H7 (cell line): ENCODE results near the gene KIF1C. TPM values are rescaled to one million over a fixed set of nuclear protein-coding genes. Genes with fewer than 3 reads are reported as not detected.
A peak's percentile ranks its signal among the peaks of the same experiment; 100 is the strongest.

Source experiments
- DNase-seq: peaks from one replicate; pipeline ENCODE4 v3.0.0; 2012
- H3K27me3 ChIP-seq: 2 replicates; pipeline ENCODE4 v1.6.0; 2011; ENCODE audit warnings: mild to moderate bottlenecking, low read length; ENCODE audit not compliant: control insufficient read depth, insufficient read depth
- H3K36me3 ChIP-seq: replicated peaks from 2 replicates; pipeline ENCODE4 v1.5.1; 2011; ENCODE audit warnings: low read length; ENCODE audit not compliant: control insufficient read depth, insufficient read depth
- H3K4me3 ChIP-seq: 2 replicates; pipeline ENCODE4 v1.5.1; 2011; ENCODE audit warnings: low read depth, mild to moderate bottlenecking, control low read depth, low read length, moderate library complexity; ENCODE audit not compliant: insufficient read depth
- total RNA-seq: library from RNA; depleted of rRNA; stranded (reverse); fragments of >200 nt; shearing (Covaris generic); gene quantifications from 2 replicates; pipeline ENCODE4 v1.2.3, GENCODE V29; 2014

The KIF1C gene
- total RNA-seq, 1 experiment from 2014 or later: 46.2 TPM

DNA sequence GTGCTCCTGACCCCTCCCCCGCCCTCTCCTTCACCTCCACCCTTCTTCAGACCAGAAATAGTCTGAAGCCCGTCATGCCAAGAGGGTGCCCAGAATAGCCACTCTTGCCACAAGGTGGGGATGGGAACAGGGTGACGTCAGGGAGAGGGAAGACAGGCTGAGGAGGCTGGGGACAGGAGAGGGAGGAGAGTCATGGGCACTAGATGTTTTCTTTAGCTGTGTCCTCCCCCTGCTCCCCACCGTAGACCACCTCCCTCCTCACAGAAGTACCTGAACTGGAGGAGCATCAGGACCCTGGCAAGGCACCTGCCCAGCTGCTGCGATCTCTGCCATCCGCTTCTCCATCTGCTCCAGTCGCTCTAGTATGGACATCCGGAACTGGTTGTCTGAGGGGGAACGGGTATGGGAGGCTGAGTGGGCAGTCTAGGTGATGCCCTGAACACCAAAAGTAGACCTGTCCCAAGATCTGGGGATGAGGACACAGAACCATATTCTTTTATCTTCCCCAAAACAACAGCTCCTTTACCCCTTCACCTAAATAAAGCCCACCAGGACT, 23.6 kb upstream of the KIF1C start:
- Histone ChIP-seq H3K36me3 (peaks cover 6% of the 10 kb centered on the region), H3K27me3 (peaks cover 31% of the 10 kb centered on the region; the same call in 1 of the 2 replicates), H3K4me3 (no peak overlapping the region)
- DNase-seq: no peak

DNA sequence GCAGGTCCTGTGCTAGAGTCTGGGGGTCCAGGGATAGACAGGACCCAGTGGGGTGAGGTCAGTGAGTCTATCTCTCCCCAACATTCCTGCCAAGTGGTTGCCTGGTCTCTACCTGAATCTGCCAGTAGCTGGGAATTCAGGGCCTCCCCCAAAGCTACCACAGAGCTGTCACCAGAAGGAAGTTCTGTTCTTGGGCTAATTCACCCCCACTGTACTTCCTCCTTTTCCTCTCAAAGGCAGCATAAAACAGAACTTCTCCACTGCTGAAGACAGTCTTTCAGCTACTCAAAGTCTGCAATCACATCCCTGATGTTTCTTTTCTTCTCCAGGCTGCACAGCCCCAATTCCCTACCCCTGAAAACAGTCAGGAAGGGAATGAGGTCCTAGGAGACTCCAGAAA, 19.0 kb upstream of the KIF1C start:
- Histone ChIP-seq H3K4me3 (no peak overlapping the region), H3K27me3 (peaks cover 21% of the 10 kb centered on the region; the same call in 1 of the 2 replicates), H3K36me3 (peaks cover 4% of the 10 kb centered on the region)
- no peak for DNase-seq

DNA sequence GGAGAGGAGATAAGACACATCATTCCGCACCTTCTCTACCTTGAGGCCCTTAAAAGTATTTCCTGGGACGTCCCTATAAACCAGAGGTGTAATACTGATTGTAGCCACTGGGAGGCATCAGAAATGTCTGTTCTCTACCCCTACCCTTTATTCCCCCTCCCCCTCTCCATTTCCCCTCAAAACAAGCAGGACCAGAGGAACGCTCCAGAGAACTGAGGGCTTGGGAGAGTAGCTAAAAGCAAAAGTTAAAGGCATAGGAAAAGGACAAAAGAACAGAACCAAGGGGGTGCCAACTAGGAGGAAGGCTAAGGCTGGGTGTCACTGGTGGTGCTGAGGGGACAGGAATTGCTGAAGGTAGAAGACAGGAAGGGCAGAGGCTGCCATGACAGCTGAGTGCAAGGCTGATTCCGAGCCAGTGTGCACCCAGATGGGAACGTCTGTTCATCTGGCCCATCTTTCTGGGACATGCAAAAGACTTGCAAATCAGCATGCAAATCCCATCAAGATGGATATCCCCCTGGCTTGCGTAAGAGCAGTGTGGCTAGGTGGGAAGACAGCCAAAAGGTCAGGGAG, 17.0 kb upstream of the KIF1C start:
- Histone ChIP-seq H3K36me3 (peaks cover 4% of the 10 kb centered on the region), H3K4me3 (no peak overlapping the region), H3K27me3 (peaks cover 10% of the 10 kb centered on the region; the same call in 1 of the 2 replicates)
- DNase-seq: peak; percentile 94

DNA sequence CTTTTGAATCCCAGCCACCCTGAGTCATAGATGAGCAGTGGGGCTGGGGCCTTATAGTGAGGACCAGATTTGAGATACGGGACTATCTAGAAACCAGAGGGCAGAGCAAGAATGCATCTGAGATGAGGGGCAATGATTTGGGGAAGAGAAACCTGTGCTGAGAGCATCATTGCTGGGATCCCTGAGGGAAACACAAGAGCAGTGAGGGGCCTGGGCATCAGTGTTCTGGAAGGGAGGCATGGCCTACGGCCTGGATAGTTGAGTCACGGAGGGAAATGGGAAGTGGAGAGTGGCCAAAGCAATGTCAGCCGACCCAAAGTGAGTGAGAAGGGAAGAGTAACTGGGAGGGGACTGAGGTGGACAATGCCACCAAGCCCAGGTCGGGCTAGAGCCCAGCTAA, 15.4 kb upstream of the KIF1C start:
- H3K4me3 ChIP-seq: no peak overlapping the region
- peaks cover 10% of the 10 kb centered on the region; the same call in 1 of the 2 replicates for H3K27me3 ChIP-seq
- H3K36me3 ChIP-seq: peaks cover 4% of the 10 kb centered on the region
- no peak for DNase-seq

DNA sequence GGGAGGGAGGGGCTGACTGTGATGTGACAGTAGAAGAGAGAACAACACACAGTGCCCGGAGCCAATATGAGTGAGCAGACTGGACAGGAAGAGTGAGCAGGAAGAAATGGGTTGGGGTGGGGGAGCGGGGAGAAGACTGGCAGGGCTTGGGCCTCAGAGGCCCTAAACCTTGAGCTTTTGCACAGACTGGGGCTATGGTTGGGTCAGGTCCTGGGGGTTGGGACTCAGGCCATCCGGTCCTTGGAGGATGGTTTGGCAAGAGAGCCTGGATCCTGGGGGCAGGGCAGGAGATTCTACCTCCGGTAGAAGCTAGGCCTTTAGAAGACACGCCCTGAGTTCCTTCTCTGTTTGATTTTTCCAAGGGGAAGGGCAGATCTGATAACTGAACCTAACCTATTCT, 11.3 kb upstream of the KIF1C start:
- DNase-seq: no peak
- H3K36me3 ChIP-seq: peaks cover 2% of the 10 kb centered on the region
- H3K27me3 ChIP-seq: peaks cover 7% of the 10 kb centered on the region; the same call in 1 of the 2 replicates
- peak overlapping the region; percentile 78; the same call in 1 of the 2 replicates for H3K4me3 ChIP-seq

DNA sequence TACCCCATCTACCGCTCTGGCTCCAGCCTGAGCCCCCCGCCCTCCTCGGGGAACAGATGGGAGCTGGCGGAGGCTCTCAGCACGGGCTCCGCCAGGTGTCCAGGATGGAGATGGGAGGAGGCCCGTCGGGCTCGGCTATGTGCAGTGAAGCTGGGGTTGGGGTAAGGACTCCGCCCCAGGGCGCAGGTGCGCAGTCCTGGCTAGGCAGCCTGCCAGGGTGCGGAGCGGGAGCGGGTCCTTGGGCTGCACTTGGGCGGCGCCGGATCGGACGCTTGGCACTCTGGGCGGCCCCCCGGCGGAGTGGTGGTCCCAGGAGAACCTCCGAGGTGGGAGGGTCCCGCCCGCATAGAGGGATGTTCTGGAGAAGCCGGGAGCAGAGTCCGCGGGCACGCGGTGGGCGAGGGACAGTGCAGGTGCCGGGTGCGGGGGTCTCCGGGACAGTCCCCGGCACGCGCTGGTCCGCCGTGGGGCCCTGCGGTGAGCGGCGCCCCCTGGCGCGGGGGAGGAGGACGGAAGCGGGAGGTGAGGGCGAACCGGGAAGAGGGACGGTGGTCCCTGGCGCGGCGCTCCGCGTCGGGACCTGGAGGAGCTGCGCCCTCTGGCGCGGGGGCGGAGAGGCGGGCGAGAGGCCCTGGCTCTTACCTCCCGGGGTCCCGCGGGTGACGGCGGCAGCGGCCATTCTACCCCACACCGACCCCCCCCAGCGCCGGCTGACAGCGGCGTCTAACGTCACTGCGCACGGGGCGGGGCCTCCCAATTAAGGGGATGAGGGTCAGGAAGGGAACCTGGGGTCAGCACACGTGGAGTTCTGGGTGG, 10.6 kb upstream of the KIF1C start, which contains the start of gene CAMTA2:
Gene CAMTA2, minus strand, starts transcription at position 725 of the 816 bp plus-strand sequence. CDS start 1,453 bp downstream, outside the sequence.
- H3K36me3 ChIP-seq: peaks cover 2% of the 10 kb centered on the region
- H3K4me3 ChIP-seq: peak within 1 kb of the TSS; percentile 78
- DNase-seq: peak; percentile 93
- H3K27me3 ChIP-seq: peaks cover 6% of the 10 kb centered on the region; the same call in 1 of the 2 replicates

DNA sequence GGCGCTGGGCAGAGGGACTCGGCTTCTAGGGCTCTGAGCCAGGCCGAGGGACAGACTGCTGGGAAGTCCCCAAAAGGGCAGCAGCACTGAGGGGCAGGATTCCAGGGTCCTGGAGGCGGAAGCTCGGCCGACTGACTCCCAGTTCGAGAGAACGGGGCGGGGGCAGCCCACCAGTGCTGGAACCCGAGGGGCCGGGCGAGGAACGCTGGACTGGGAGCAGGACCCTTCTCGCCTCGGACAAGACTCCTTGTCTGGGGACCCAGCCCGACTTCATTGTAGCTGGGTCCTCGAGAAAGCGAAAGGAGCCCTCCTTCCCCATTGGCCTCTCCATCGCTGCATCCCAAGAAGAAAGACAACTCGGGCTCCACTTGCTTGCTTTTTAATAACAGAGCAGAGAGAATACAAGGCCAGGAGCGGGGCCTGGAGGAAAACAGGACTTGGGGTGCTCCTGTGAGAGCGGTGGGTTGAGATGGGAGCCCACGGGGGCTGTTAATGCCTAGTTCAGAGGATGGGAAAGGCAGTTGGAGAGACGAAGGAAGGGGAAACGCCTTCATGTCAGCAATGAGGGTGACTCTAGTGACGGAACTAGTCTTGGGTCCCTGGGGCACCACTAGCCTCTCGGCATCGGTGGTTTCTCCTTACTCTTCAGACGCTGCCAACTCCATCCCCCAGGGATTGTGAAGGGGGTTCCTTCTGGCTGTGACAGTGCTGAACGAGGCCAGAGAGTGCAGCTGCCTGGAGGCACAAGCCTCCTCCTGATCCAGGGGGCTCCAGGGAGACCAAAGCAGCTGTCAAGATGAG, 9.8 kb upstream of the KIF1C start:
- H3K36me3 ChIP-seq: no peaks in the 10 kb centered on the region
- peak overlapping the region; percentile 78 for H3K4me3 ChIP-seq
- H3K27me3 ChIP-seq: peaks cover 6% of the 10 kb centered on the region; the same call in 1 of the 2 replicates
- DNase-seq: no peak

DNA sequence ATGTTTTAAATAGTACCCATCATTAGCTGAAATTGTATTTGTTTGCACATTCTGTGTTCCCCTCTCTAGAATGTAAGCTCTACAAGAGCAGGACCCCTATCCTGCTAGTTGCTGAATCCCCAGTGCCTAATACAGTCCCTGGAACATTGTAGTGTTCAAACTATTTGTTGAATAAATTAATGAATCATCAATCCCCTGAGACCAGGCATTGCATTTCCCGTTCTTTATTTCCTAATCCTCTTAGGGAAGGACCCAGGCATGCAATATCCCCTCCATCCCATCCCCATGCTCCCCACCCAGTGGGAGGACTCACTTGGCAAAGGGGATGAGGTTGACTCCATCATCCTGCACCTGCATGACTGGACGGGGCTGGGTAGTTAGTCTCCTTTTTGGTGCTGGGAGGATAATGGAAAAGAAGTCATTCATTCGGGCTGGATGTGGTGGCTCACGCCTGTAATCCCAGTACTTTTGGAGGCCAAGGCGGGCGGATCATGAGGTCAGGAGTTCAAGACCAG, 3.6 kb upstream of the KIF1C start:
- Histone ChIP-seq H3K4me3 (no peak overlapping the region), H3K36me3 (no peaks in the 10 kb centered on the region), H3K27me3 (peaks cover 11% of the 10 kb centered on the region)
- DNase-seq: no peak

DNA sequence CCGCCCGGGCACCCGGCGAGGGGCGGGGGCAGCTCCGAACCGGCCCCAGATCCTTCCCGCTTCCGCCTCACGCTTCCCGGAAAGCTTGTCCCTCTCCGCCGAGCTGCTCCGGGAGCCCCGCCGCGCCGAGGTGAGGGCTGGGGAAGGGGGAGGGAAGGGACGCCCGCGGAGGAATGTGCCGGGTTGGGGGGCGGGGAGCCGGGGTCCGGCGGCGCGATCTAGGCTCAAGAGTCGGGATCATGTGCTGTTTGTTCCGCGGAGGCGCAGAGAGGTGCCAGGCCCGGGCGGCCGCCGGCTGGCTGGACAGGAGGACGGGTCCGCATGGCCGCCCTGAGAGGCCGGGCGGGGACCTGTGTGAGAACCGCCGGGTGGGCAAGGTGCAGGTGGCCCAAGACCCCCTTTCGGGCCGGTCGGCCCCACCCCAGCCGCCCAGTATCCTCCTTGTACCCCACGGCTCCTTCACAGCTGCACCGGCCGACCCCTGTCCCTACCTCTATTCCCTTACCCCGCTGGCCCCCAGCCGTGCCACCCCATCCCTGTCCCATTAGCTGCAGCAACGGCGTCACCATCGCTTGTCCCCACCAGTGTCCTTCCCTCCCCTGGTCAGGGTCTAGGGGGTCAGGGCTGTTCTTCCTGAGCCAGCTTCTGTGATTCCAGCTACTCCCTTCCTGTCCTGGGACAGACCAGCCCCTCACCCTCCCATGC, 429 bp downstream of the KIF1C start:
- peak overlapping the region; percentile 93 for H3K4me3 ChIP-seq
- peaks cover 18% of the 10 kb centered on the region for H3K36me3 ChIP-seq
- DNase-seq: peak; percentile 96

DNA sequence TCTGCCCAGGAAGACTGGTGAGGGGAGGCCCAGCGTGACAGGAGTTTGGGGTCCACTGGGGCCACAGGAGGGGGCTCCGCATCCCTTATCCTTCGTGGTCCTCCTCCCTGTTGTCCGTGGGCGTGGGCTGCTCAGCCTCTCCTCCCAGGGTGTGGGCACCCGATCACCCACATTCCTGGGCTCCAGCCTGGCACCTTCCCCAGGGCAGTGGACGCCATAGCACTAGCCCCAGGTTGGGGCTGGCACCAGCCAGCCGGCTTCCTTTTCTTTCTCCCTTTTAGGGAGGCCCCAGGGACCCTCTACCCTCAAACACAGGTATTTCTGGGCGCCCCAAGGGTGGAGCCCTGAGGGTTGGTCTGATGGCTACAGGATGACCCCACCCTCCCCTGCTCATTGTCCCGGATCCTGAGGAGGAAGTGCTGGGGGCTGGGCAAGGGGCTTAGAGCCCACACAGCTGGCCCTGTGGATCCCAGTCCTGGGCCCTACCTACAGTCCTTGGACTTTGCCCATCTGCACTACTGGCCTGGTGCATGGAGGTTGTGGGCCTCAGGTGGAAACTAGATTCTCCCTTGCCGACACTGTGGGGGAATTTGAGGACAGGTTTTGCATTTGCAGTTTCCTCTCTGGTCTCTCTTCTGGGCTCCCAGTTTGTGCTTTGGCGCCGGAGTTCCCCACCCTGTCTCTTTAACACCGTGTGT, 1.1 kb downstream of the KIF1C start:
- peak; percentile 83 for DNase-seq
- Histone ChIP-seq H3K4me3 (peak overlapping the region; percentile 93), H3K27me3 (peaks cover 11% of the 10 kb centered on the region), H3K36me3 (peaks cover 22% of the 10 kb centered on the region)

More for the DNA sequence above, 429 bp downstream of the KIF1C start:
- peaks cover 11% of the 10 kb centered on the region for H3K27me3 ChIP-seq

DNA sequence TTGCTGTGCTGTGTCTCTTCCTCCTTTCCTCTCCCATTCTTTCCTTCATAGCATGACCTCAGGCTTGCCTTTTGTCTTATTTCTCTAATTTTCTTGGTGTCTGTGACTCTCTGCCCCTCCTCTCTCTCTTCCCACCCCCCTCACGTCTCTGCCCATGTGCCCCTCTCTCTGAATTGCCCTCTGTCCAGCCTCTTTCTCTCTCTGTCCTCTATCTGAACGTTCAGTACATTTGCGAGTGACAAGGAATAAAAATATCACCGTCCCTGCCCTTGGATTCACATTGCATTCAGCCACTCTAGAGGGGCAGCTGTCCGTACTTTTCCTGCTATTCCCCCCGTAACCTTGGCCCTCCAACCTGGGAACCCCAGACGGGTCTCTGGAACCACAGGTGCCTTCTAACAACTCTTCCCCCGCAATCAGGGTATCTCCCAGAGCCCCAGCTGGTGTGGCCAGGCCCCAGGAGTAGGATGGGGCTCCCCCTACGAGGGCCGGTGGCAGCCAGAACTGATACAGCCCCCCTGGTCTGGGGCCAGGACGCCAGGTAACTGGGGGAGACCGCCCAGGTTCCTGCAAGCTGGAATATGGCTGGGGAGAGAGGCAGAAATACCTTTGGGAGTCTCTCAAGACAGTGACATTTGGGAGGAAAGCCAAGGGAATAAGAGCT, 1.8 kb downstream of the KIF1C start:
- no peak for DNase-seq
- H3K4me3 ChIP-seq: peak overlapping the region; percentile 93
- peaks cover 11% of the 10 kb centered on the region for H3K27me3 ChIP-seq

DNA sequence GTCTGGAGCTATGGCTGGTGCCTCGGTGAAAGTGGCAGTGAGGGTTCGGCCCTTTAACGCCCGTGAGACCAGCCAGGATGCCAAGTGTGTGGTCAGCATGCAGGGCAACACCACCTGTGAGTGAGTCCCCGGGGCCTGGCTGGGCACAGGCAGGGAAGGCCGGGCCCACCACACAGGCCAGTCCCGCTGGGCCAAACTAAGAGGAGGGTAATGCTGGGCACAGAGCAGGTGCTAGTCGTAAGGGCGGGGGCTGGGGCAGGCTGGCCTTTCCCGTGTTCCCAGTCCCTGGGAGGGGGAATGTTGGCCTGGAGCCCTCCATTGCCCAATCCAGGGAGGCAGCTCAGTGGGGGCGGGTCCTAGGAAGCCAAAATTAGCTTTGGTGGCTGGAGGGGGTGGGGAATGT, 2.5 kb downstream of the KIF1C start:
- peak; percentile 71 for DNase-seq
- Histone ChIP-seq H3K27me3 (peaks cover 11% of the 10 kb centered on the region), H3K36me3 (peaks cover 34% of the 10 kb centered on the region), H3K4me3 (no peak overlapping the region)

More for the DNA sequence above, 1.8 kb downstream of the KIF1C start:
- H3K36me3 ChIP-seq: peaks cover 28% of the 10 kb centered on the region
